PFSK-1 (cell line): Measurements from ENCODE around the gene ZPBP2.

Source experiments
- FOXP2 ChIP-seq: optimal IDR thresholded peaks from 2 replicates; pipeline ENCODE3; 2011; ENCODE audit warnings: borderline replicate concordance, control low read depth, inconsistent platforms; ENCODE audit not compliant: insufficient read depth; ENCODE audit errors: extremely low read length, extremely low read depth
- POLR2AphosphoS5 ChIP-seq: IDR thresholded peaks from 2 replicates; pipeline ENCODE4 v1.6.1; 2012; ENCODE audit warnings: low read depth, mild to moderate bottlenecking, control low read depth, low read length, moderate library complexity
- SIN3A ChIP-seq: IDR thresholded peaks from 2 replicates; pipeline ENCODE4 v1.6.1; 2012; ENCODE audit warnings: mild to moderate bottlenecking, low read length, moderate library complexity, borderline replicate concordance; ENCODE audit not compliant: insufficient read depth
- TAF1 ChIP-seq: IDR thresholded peaks from 2 replicates; pipeline ENCODE4 v1.6.1; 2012; ENCODE audit warnings: low read length, control low read depth, borderline replicate concordance; ENCODE audit not compliant: insufficient read depth
- TF ChIP-seq, protein P1 (sequence below), 2 experiments: IDR thresholded peaks; 2 replicates each; pipeline versions ENCODE4 v1.6.1 to v1.8.0; 2011 to 2012; ENCODE audit warnings: low read depth in 2 of 2, low read length in 2 of 2, control low read depth in 1 of 2, inconsistent platforms in 1 of 2, mild to moderate bottlenecking in 1 of 2, moderate library complexity in 1 of 2; ENCODE audit not compliant: insufficient read depth in 1 of 2

ZPBP2 gene

DNA sequence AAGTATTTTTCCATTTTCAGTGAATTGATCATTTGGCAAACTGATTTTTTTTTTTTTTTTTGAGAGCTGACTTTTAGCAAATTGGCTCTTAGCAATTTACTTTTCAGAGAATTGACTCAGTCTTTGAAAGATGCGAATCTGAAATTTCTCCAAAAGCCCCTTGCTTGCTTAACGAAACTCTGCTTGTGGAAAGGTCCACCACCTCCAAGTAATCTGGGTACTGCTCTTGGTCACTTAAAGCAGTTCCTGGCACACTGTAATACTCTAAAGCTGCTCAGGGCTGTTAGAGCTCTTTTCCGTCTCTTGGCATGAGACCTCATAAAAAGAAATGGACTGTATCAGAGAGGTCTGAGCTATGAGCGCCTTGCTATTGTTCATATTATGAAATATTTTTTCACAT lies 47.6 kb downstream of the ZPBP2 start:
- TF ChIP-seq POLR2AphosphoS5, result no peak
- TF ChIP-seq SIN3A, result no peak
- TF ChIP-seq TAF1, result no peak
- TF ChIP-seq, protein P1, sequence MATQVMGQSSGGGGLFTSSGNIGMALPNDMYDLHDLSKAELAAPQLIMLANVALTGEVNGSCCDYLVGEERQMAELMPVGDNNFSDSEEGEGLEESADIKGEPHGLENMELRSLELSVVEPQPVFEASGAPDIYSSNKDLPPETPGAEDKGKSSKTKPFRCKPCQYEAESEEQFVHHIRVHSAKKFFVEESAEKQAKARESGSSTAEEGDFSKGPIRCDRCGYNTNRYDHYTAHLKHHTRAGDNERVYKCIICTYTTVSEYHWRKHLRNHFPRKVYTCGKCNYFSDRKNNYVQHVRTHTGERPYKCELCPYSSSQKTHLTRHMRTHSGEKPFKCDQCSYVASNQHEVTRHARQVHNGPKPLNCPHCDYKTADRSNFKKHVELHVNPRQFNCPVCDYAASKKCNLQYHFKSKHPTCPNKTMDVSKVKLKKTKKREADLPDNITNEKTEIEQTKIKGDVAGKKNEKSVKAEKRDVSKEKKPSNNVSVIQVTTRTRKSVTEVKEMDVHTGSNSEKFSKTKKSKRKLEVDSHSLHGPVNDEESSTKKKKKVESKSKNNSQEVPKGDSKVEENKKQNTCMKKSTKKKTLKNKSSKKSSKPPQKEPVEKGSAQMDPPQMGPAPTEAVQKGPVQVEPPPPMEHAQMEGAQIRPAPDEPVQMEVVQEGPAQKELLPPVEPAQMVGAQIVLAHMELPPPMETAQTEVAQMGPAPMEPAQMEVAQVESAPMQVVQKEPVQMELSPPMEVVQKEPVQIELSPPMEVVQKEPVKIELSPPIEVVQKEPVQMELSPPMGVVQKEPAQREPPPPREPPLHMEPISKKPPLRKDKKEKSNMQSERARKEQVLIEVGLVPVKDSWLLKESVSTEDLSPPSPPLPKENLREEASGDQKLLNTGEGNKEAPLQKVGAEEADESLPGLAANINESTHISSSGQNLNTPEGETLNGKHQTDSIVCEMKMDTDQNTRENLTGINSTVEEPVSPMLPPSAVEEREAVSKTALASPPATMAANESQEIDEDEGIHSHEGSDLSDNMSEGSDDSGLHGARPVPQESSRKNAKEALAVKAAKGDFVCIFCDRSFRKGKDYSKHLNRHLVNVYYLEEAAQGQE (IDR thresholded peaks at IDR 0.05; ENCODE audit: insufficient read depth in 1 of 2, low read depth in 2 of 2, low read length in 2 of 2), result no peak
- TF ChIP-seq FOXP2, result no peak

DNA sequence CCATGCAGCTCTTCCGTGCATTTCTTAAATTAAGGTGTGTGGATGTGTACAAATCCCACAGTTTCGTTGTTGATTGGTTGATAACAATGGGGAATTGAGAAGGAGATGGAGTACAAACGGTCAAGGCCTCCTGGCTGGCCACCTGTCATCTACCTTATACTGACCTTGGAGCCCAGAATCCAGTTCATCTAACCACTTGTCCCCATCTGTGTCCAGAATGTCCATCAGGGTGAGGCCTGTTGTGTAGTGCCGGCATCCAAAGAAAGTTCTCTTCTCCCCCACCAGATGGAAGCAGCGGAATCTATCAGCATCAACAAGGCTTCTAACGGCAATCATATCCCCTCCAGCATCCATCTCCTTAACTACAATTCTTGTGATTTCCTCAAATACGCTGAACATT lies 48.9 kb downstream of the ZPBP2 start:
- no peak for TF ChIP-seq TAF1
- TF ChIP-seq, protein P1 (IDR thresholded peaks at IDR 0.05; ENCODE audit: insufficient read depth in 1 of 2, low read depth in 2 of 2, low read length in 2 of 2), result no peak
- no peak for TF ChIP-seq SIN3A
- no peak for TF ChIP-seq FOXP2

DNA sequence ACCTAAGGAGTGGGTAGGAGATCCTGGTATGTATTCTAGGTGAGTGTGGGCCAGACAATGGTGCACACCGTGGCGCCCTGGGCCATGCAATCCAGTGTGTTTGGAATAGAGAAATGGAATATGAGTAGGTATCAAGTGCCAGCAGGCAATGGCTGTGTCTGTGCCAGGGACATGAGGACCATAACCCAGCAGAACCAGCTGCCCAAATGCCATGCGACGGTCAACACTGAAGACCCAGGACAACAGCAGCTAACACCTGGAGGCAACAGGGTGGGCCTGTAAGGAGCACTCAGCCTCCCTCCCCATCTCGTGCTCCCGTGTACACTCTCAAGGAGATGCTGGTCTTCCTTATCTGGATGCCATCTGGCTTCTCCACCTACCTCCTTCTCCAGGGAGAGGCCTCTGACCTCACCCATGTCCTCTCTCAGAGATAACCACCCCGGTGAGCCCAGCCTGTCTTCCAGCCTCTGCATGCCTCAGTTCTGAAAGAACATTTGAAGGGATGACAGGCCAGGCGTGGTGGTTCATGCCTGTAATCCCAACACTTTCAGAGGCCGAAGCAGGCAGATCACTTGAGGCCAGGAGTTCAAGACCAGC lies 51.2 kb downstream of the ZPBP2 start:
- TF ChIP-seq TAF1, result no peak

DNA sequence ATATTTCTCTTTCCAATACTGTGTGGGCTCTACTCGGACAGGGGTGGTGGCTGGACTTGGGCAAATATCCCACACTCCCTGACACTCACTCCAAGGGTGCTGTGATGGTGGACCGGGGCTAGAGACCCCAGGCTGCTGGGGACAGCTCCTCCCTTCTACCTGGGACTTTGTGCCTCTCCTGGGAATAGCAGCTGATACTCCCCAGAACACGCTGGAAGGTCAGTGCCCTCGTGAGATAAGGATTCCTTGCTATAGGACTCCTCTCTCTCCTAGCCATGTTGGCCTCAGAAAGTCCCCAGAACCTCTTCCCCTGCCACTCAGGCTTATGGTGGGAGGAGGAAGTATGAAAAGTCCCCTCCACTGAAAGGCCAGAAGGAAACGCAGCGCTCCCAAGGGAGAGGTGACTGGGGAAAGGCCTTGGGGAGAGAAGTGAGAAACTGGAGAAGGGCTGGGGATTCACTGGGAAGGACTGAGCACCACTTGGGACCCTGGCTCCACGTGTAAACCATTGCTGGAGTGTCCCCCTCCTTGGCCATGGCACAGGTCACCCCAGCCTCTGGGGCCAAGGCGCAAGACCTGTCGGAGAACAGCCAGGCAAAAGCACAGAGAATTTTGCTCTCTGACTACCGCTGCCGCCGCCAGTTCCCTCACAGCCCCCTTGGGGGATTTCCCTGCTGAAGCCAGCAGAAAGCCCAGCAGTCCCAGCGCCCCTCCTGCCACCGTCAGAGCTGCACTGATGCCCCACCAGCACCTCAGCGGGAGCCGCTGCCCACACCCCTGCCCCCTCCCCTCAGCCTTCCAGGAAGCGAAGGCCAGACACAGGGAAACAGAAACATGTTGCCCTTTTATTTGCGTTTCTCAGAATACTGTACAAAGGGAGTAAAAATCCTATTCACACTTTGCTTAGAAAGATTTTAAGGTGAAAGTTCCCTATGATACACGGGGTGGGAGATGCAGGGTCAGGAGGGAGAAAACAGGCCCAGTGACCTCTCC lies 52.5 kb downstream of the ZPBP2 start:
- TF ChIP-seq, protein P1 (IDR thresholded peaks at IDR 0.05; ENCODE audit: insufficient read depth in 1 of 2, low read depth in 2 of 2, low read length in 2 of 2), result no peak
- no peak for TF ChIP-seq FOXP2
- no peak for TF ChIP-seq POLR2AphosphoS5
- TF ChIP-seq SIN3A, result no peak
- no peak for TF ChIP-seq TAF1

DNA sequence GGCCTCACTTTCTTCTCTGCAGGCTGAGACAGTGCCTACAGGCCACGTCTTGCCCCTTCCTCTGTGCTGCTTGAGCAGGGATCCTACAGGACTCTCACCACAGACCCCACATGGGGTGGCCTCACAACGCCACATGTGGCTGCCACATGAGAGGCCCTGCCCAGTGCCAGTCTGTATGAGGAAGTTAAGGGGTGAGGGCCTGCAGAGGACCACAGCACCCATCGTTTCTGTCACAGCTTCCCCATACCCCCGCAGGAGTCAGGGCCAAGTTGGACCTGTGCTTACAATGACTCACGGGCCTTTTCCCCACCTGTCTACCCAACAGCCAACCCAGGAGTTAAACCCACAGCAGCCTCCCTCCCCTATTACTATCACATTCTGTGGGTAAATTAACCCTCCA lies 53.3 kb downstream of the ZPBP2 start:
- TF ChIP-seq SIN3A, result no peak
- TF ChIP-seq, protein P1 (IDR thresholded peaks at IDR 0.05; ENCODE audit: insufficient read depth in 1 of 2, low read depth in 2 of 2, low read length in 2 of 2), result no peak
- TF ChIP-seq FOXP2, result no peak
